GM19328 (cell line): ENCODE data around the gene HTR7.
A peak's percentile ranks its signal among the peaks of the same experiment; 100 is the strongest.

ENCODE experiments used
- ATAC-seq: cut with Tn5 transposase; IDR thresholded peaks from one replicate; pipeline ENCODE4 v1.9.1; 2021; ENCODE audit warnings: mild to moderate bottlenecking, moderate library complexity; ENCODE audit not compliant: unreplicated experiment

HTR7 gene

GRCh38 chr10:90806677-90807076 lies 51.2 kb downstream of the HTR7 start:
- ATAC-seq, result no peak

GRCh38 chr10:90805206-90805605 lies 52.6 kb downstream of the HTR7 start:
- ATAC-seq, result no peak

GRCh38 chr10:90804354-90804753 lies 53.5 kb downstream of the HTR7 start:
- ATAC-seq, result no peak

GRCh38 chr10:90801608-90802007 lies 56.2 kb downstream of the HTR7 start:
- no peak for ATAC-seq

- no peak for ATAC-seq
Measured at GRCh38 chr10:90800232-90800796, 57.5 kb downstream of the HTR7 start.

- no peak for ATAC-seq
Measured at GRCh38 chr10:90799172-90799571, 58.7 kb downstream of the HTR7 start.

GRCh38 chr10:90798482-90798881 lies 59.4 kb downstream of the HTR7 start:
- no peak for ATAC-seq

GRCh38 chr10:90790422-90790821 lies 67.4 kb downstream of the HTR7 start:
- ATAC-seq, result no peak

GRCh38 chr10:90788968-90789367 lies 68.9 kb downstream of the HTR7 start:
- ATAC-seq, result peak; percentile 51

- no peak for ATAC-seq
Measured at GRCh38 chr10:90788199-90788491, 69.7 kb downstream of the HTR7 start.

GRCh38 chr10:90787393-90788198 lies 70.2 kb downstream of the HTR7 start:
- no peak for ATAC-seq

GRCh38 chr10:90785782-90786181 lies 72.1 kb downstream of the HTR7 start:
- no peak for ATAC-seq

GRCh38 chr10:90784771-90785170 lies 73.1 kb downstream of the HTR7 start:
- ATAC-seq, result no peak

- ATAC-seq, result no peak
Measured at GRCh38 chr10:90780488-90780887, 77.4 kb downstream of the HTR7 start.

- no peak for ATAC-seq
Measured at GRCh38 chr10:90779548-90779947, 78.3 kb downstream of the HTR7 start.

GRCh38 chr10:90777621-90778020 lies 80.2 kb downstream of the HTR7 start:
- no peak for ATAC-seq

GRCh38 chr10:90775351-90776028 lies 82.3 kb downstream of the HTR7 start:
- ATAC-seq, result no peak

- no peak for ATAC-seq
Measured at GRCh38 chr10:90769946-90770841, 87.6 kb downstream of the HTR7 start.

- no peak for ATAC-seq
Measured at GRCh38 chr10:90751107-90751997, 106.5 kb downstream of the HTR7 start.

- no peak for ATAC-seq
Measured at GRCh38 chr10:90746829-90747228, 111.0 kb downstream of the HTR7 start.
